CD14-positive monocyte (primary cell): ENCODE data around the gene NEFH. TPM values are rescaled to one million over a fixed set of nuclear protein-coding genes. Genes with fewer than 3 reads are reported as not detected.

Experiments used
- DNase-seq, 3 donors: peaks; one replicate each; pipeline ENCODE4 v3.0.0-alpha.2; 2011 to 2022
- H2AFZ ChIP-seq: 2 replicates; pipeline ENCODE4 v1.6.0; 2012; ENCODE audit warnings: mild to moderate bottlenecking, low read depth, low read length, inconsistent platforms; ENCODE audit not compliant: insufficient read depth, poor library complexity, severe bottlenecking
- H3K27ac ChIP-seq, 2 donors: 1 replicate in 1 of 2; 2 replicates in 1 of 2; pipeline ENCODE4 v1.5.1; 2012 to 2013; ENCODE audit warnings: low read length in 2 of 2, control low read depth in 1 of 2, inconsistent platforms in 1 of 2, low read depth in 1 of 2, mild to moderate bottlenecking in 1 of 2
- H3K27me3 ChIP-seq, 2 donors: one replicate each; pipeline versions ENCODE4 v1.6.0 to v1.6.1; 2011 to 2013; ENCODE audit warnings: low read length in 2 of 2; ENCODE audit not compliant: control insufficient read depth in 2 of 2, insufficient read depth in 2 of 2
- H3K36me3 ChIP-seq, 2 donors: replicated peaks in 1 of 2; 1 replicate in 1 of 2; 2 replicates in 1 of 2; pipeline versions ENCODE4 v1.5.1 to v1.6.1; 2012 to 2013; ENCODE audit warnings: low read length in 2 of 2, control low read depth in 1 of 2, inconsistent platforms in 1 of 2, mild to moderate bottlenecking in 1 of 2; ENCODE audit not compliant: insufficient read depth in 2 of 2, control insufficient read depth in 1 of 2
- H3K4me1 ChIP-seq, 2 donors: 1 replicate in 1 of 2; 2 replicates in 1 of 2; pipeline versions ENCODE4 v1.5.1 to v1.6.1; 2012 to 2013; ENCODE audit warnings: low read length in 2 of 2, control low read depth in 1 of 2, inconsistent platforms in 1 of 2, mild to moderate bottlenecking in 1 of 2, moderate library complexity in 1 of 2; ENCODE audit not compliant: insufficient read depth in 2 of 2, control insufficient read depth in 1 of 2
- H3K4me2 ChIP-seq: replicated peaks from 2 replicates; pipeline ENCODE3; 2012; ENCODE audit warnings: low read length, moderate library complexity, mild to moderate bottlenecking; ENCODE audit not compliant: poor library complexity, severe bottlenecking; ENCODE audit errors: extremely low read depth
- H3K4me3 ChIP-seq, 3 experiments: fragments of 200-600 bp in 1 of 3; sonication (generic) in 1 of 3; replicated peaks in 1 of 3; 1 replicate in 2 of 3; 2 replicates in 1 of 3; pipeline ENCODE4 v1.5.1; 2011 to 2013; ENCODE audit warnings: low read length in 3 of 3, mild to moderate bottlenecking in 3 of 3, control low read depth in 2 of 3, low read depth in 2 of 3, inconsistent platforms in 1 of 3, moderate library complexity in 1 of 3
- H3K79me2 ChIP-seq: 2 replicates; pipeline ENCODE4 v1.6.0; 2012; ENCODE audit warnings: mild to moderate bottlenecking, control low read depth, inconsistent platforms, low read length, moderate library complexity; ENCODE audit not compliant: insufficient read depth
- H3K9ac ChIP-seq: 2 replicates; pipeline ENCODE4 v1.6.0; 2017; ENCODE audit warnings: low read length, mild to moderate bottlenecking; ENCODE audit not compliant: insufficient read depth, poor library complexity, severe bottlenecking
- H3K9me3 ChIP-seq, 2 donors: replicated peaks in 1 of 2; 1 replicate in 1 of 2; 2 replicates in 1 of 2; pipeline versions ENCODE4 v1.5.1 to v1.6.1; 2012 to 2013; ENCODE audit warnings: low read length in 2 of 2, control low read depth in 1 of 2; ENCODE audit not compliant: control insufficient read depth in 1 of 2, insufficient read depth in 1 of 2
- H4K20me1 ChIP-seq: 2 replicates; pipeline ENCODE4 v1.6.0; 2012; ENCODE audit warnings: mild to moderate bottlenecking, low read length, control low read depth, moderate library complexity; ENCODE audit not compliant: insufficient read depth
- H3K27ac Mint-ChIP-seq, 7 donors: one replicate each; pipeline ENCODE4 v1.8.0; 2020; ENCODE audit warnings: mild to moderate bottlenecking in 7 of 7, mixed read lengths in 7 of 7, moderate library complexity in 6 of 7, inconsistent platforms in 2 of 7
- H3K27me3 Mint-ChIP-seq, 3 donors: one replicate each; pipeline ENCODE4 v1.8.0; 2021 to 2022; ENCODE audit warnings: low read depth in 3 of 3, mild to moderate bottlenecking in 3 of 3, mixed read lengths in 3 of 3, moderate library complexity in 3 of 3, inconsistent platforms in 1 of 3
- H3K36me3 Mint-ChIP-seq, 2 donors: one replicate each; pipeline ENCODE4 v1.8.0; 2020; ENCODE audit warnings: mixed read lengths in 2 of 2, inconsistent platforms in 1 of 2, mild to moderate bottlenecking in 1 of 2
- H3K4me1 Mint-ChIP-seq: one replicate; pipeline ENCODE4 v1.8.0; 2020; ENCODE audit warnings: mild to moderate bottlenecking, mixed read lengths
- H3K4me3 Mint-ChIP-seq, 2 donors: one replicate each; pipeline ENCODE4 v1.8.0; 2020; ENCODE audit warnings: mild to moderate bottlenecking in 2 of 2, mixed read lengths in 2 of 2, moderate library complexity in 1 of 2
- H3K9me3 Mint-ChIP-seq, 7 donors: one replicate each; pipeline ENCODE4 v1.8.0; 2020 to 2022; ENCODE audit warnings: mixed read lengths in 7 of 7, mild to moderate bottlenecking in 6 of 7, moderate library complexity in 6 of 7, inconsistent platforms in 2 of 7
- CTCF ChIP-seq: fragments of 200-600 bp; IDR thresholded peaks from one replicate; pipeline ENCODE4 v1.8.0; 2022; ENCODE audit warnings: antibody characterized with exemption, mild to moderate bottlenecking
- WGBS: methylation state at CpG from one replicate; pipeline ENCODE4 v1.1.5; 2013; ENCODE audit warnings: missing lambda C conversion rate; ENCODE audit not compliant: insufficient coverage; 5-methylcytosine and 5-hydroxymethylcytosine counted together
- intact Hi-C, 2 donors: fragments of 100-400 bp; cut with micrococcal nuclease; formaldehyde crosslinking; loops; one replicate each; pipeline versions ENCODE4 v1.15.0 to v1.15.1; 2023
- polyA plus RNA-seq, 3 donors: library from polyadenylated mRNA; depleted of rRNA in 1 of 3; unstranded in 2 of 3; stranded (reverse) in 1 of 3; fragments of 300-500 nt in 2 of 3; fragments of >200 nt in 1 of 3; fragmentation: Illumina TruSeq in 2 of 3; gene quantifications; 1 replicate in 2 of 3; 2 replicates in 1 of 3; pipeline ENCODE4 v1.2.3, GENCODE V29; 2012 to 2021

Gene NEFH
- polyA plus RNA-seq, 3 donors = 0.20 to 1.2 (median 0.74) TPM

- no peak for TF ChIP-seq CTCF
- peaks cover 5 to 8% of the 10 kb centered on the region in 2 donors for H3K36me3 Mint-ChIP-seq
- no peak overlapping the region for H3K4me3 ChIP-seq
- H3K9ac ChIP-seq = no peak overlapping the region
- no peak for DNase-seq
- H3K79me2 ChIP-seq = no peaks in the 10 kb centered on the region
- H3K27me3 Mint-ChIP-seq = peaks cover 35 to 51% (median 38%) of the 10 kb centered on the region in 3 donors
- H3K4me1 Mint-ChIP-seq = peaks cover 33% of the 10 kb centered on the region
- H4K20me1 ChIP-seq = peaks cover 21% of the 10 kb centered on the region
- peaks cover 15 to 37% of the 10 kb centered on the region in 2 donors for H3K27me3 ChIP-seq
- peaks cover 22 to 46% of the 10 kb centered on the region in 2 donors for H3K4me1 ChIP-seq
- no peak overlapping the region for H2AFZ ChIP-seq
- H3K9me3 Mint-ChIP-seq = peaks cover 0 to 19% (median 6%) of the 10 kb centered on the region in 7 donors
- 94% methylated on average over 7 of the region's 7 CpGs for WGBS
- H3K4me2 ChIP-seq = no peak overlapping the region
- no peak overlapping the region for H3K27ac ChIP-seq
- peaks cover 0 to 17% of the 10 kb centered on the region in 2 donors for H3K9me3 ChIP-seq
- H3K4me3 Mint-ChIP-seq = no peak overlapping the region
- intact Hi-C loops = no loop called here
- H3K27ac Mint-ChIP-seq = no peak overlapping the region
- H3K36me3 ChIP-seq = no peaks in the 10 kb centered on the region
Observed at GRCh38 chr22:29482726-29483125, 2.7 kb downstream of the NEFH start.

GRCh38 chr22:29483254-29483653 is 3.2 kb downstream of the NEFH start:
- Histone ChIP-seq H4K20me1 (peaks cover 16% of the 10 kb centered on the region), H3K79me2 (no peaks in the 10 kb centered on the region), H3K4me1 (peaks cover 22 to 42% of the 10 kb centered on the region in 2 donors), H3K4me3 (no peak overlapping the region), H3K36me3 (no peaks in the 10 kb centered on the region), H3K27me3 (peaks cover 15 to 31% of the 10 kb centered on the region in 2 donors), H3K4me2 (no peak overlapping the region), H3K27ac (no peak overlapping the region), H2AFZ (no peak overlapping the region), H3K9me3 (peaks cover 0 to 17% of the 10 kb centered on the region in 2 donors), H3K9ac (no peak overlapping the region)
- intact Hi-C loops = no loop called here
- no peak for DNase-seq
- Mint-ChIP-seq H3K36me3 (peaks cover 5 to 8% of the 10 kb centered on the region in 2 donors), H3K9me3 (peaks cover 0 to 19% (median 5%) of the 10 kb centered on the region in 7 donors), H3K4me1 (peaks cover 27% of the 10 kb centered on the region), H3K27me3 (peaks cover 30 to 46% (median 32%) of the 10 kb centered on the region in 3 donors), H3K4me3 (no peak overlapping the region), H3K27ac (no peak overlapping the region)
- no peak for TF ChIP-seq CTCF
- 100% methylated on average over 13 of the region's 13 CpGs for WGBS
